ENCODE measurements around the gene SEMA3E.

The SEMA3E gene

DNA sequence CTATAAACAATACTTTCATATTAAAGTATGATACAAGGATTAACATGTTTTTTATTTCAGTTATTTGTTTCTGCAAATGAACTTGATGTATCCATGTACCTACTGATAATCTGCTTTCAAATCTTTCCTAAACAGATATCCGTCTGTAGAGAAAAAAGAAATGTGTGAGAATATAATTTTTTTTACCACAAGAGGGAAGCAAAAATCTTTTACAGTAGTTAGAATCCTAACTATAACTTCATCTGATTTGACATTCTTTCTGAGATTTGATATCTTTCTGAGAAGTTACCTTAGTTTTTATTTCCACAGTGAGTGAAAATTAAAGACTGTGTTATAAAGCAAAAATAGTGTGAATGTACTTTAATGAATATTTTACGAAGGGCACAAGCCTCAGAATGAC, 282.3 kb downstream of the SEMA3E start:
- Mint-ChIP-seq H3K9me3 (no peaks in the 10 kb centered on the region), H3K4me3 (no peak overlapping the region)
- DNase-seq: no peak

GRCh38 chr7:83365746-83366145, 283.2 kb downstream of the SEMA3E start:
- no peaks in the 10 kb centered on the region for H3K27me3 Mint-ChIP-seq
- H3K36me3 Mint-ChIP-seq (ENCODE audit: low read depth): no peaks in the 10 kb centered on the region
- no peak overlapping the region for H3K4me3 Mint-ChIP-seq
- ATAC-seq (no peak), DNase-seq (no peak)
- H3K27ac Mint-ChIP-seq: no peak overlapping the region
- no peaks in the 10 kb centered on the region for H3K9me3 Mint-ChIP-seq
- H3K4me1 Mint-ChIP-seq: no peaks in the 10 kb centered on the region

More for the DNA sequence above, 282.3 kb downstream of the SEMA3E start:
- Mint-ChIP-seq H3K27ac (no peak overlapping the region), H3K27me3 (no peaks in the 10 kb centered on the region), H3K4me1 (no peaks in the 10 kb centered on the region), H3K36me3 (ENCODE audit: low read depth) (no peaks in the 10 kb centered on the region)
- no peak for ATAC-seq

- Mint-ChIP-seq H3K9me3 (no peaks in the 10 kb centered on the region), H3K36me3 (ENCODE audit: low read depth) (no peaks in the 10 kb centered on the region), H3K4me1 (no peaks in the 10 kb centered on the region), H3K27me3 (no peaks in the 10 kb centered on the region), H3K27ac (no peak overlapping the region), H3K4me3 (no peak overlapping the region)
- no peak for DNase-seq
- no peak for ATAC-seq
These were observed 285.9 kb downstream of the SEMA3E start for GRCh38 chr7:83362871-83363550.

DNA sequence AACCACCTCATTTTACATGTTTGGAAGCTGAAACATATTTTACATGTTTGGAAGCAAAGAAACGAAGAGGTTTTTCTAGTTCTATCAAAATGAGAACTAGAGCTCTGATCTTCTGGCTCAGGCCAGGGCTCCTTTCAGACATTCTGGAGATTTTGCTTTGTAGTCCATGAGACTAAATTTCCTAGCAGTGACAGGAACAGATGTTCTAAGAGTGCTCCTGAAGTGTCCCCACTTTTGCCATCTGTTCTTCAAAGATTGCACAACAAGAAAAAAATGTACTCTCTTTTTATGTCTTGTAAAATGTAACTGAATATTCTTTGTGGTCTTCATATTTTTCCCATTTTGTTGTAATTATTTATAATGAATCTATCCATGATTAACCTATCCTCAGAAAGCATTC, 289.8 kb downstream of the SEMA3E start:
- no peaks in the 10 kb centered on the region for H3K4me1 Mint-ChIP-seq
- no peak overlapping the region for H3K27ac Mint-ChIP-seq
- no peaks in the 10 kb centered on the region for H3K36me3 Mint-ChIP-seq (ENCODE audit: low read depth)
- H3K4me3 Mint-ChIP-seq: no peak overlapping the region
- DNase-seq (no peak), ATAC-seq (no peak)
- H3K9me3 Mint-ChIP-seq: peaks cover under 1% of the 10 kb centered on the region
- no peaks in the 10 kb centered on the region for H3K27me3 Mint-ChIP-seq

DNA sequence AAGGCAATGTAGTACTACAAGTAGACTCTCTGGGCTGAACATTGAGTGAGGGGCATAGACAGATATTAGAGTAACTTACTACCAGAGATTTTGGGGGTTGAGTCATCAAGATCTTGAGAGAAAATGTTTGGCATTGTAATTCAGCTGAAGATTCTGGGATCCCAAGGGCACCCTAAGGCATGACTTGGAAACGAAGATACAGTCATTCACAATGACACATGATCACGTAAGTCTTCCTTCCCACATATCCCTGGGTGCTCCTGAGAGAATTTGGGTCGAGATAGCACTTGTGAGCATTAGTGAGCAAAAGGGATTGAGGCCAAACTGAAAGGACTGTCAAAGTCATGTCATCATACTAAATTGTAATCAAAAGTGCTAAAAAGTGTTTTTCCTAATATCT, 293.8 kb downstream of the SEMA3E start:
- DNase-seq (no peak), ATAC-seq (no peak)
- no peaks in the 10 kb centered on the region for H3K36me3 Mint-ChIP-seq (ENCODE audit: low read depth)
- no peaks in the 10 kb centered on the region for H3K4me1 Mint-ChIP-seq
- H3K27me3 Mint-ChIP-seq: no peaks in the 10 kb centered on the region
- H3K27ac Mint-ChIP-seq: no peak overlapping the region
- H3K9me3 Mint-ChIP-seq: peaks cover 12% of the 10 kb centered on the region
- H3K4me3 Mint-ChIP-seq: no peak overlapping the region

- no peak for DNase-seq
These were observed 300.9 kb downstream of the SEMA3E start for GRCh38 chr7:83347945-83348444.

DNA sequence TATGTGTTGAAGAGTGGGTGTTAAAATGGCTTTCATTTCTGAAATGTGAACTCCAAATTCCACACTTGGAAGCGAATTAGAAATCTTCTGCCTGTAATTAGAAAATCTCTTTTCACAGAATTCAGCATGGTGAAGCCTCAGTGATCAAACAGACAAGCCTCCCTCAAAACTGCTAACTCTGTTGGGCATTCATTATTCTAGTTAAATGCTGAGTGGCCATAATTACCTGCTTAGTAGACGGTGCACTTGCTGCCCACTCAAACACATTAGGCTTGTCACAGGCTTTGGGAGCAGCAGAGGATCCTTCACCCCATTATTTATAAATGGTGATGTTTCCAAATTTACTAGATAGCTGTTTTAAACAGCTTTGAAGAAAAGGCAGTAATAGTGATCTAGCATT, 309.0 kb downstream of the SEMA3E start:
- no peaks in the 10 kb centered on the region for H3K27me3 Mint-ChIP-seq
- no peaks in the 10 kb centered on the region for H3K4me1 Mint-ChIP-seq
- no peaks in the 10 kb centered on the region for H3K36me3 Mint-ChIP-seq (ENCODE audit: low read depth)
- no peaks in the 10 kb centered on the region for H3K9me3 Mint-ChIP-seq
- ATAC-seq (no peak), DNase-seq (no peak)
- no peak overlapping the region for H3K4me3 Mint-ChIP-seq
- H3K27ac Mint-ChIP-seq: no peak overlapping the region

More at GRCh38 chr7:83347945-83348444, 300.9 kb downstream of the SEMA3E start:
- H3K4me1 Mint-ChIP-seq: no peaks in the 10 kb centered on the region
- ATAC-seq: no peak
- H3K27ac Mint-ChIP-seq: no peak overlapping the region
- H3K36me3 Mint-ChIP-seq (ENCODE audit: low read depth): no peaks in the 10 kb centered on the region
- no peak overlapping the region for H3K4me3 Mint-ChIP-seq
- no peaks in the 10 kb centered on the region for H3K27me3 Mint-ChIP-seq
- H3K9me3 Mint-ChIP-seq: peaks cover 13% of the 10 kb centered on the region

- H3K27me3 Mint-ChIP-seq: no peaks in the 10 kb centered on the region
- no peak for ATAC-seq
- no peak for DNase-seq
These were observed 310.5 kb downstream of the SEMA3E start for GRCh38 chr7:83338277-83338950.

DNA sequence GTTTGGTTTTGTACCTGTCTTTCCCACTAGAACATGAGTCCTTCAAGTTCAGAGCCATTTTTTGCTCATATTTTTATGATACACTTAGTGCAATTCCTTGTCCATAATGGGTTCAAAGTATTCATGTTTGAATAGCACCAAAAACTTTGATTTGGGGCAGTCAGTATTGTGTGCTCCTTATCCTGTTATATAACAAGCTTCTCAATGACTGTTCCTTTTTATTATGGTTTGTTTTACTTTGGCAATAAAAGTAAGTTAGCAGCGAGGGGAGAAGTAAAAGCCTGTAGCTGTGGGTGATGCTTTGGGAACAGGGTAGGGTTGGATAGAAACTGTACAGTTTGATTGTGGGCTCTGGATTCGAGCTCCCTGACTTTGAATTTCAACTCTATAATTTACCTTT, 311.9 kb downstream of the SEMA3E start:
- no peaks in the 10 kb centered on the region for H3K9me3 Mint-ChIP-seq
- no peaks in the 10 kb centered on the region for H3K4me1 Mint-ChIP-seq
- no peaks in the 10 kb centered on the region for H3K36me3 Mint-ChIP-seq (ENCODE audit: low read depth)

More at GRCh38 chr7:83338277-83338950, 310.5 kb downstream of the SEMA3E start:
- Mint-ChIP-seq H3K9me3 (no peaks in the 10 kb centered on the region), H3K27ac (no peak overlapping the region), H3K36me3 (ENCODE audit: low read depth) (no peaks in the 10 kb centered on the region), H3K4me1 (no peaks in the 10 kb centered on the region), H3K4me3 (no peak overlapping the region)

GRCh38 chr7:83326223-83326622, 322.7 kb downstream of the SEMA3E start:
- no peak overlapping the region for H3K4me3 Mint-ChIP-seq
- H3K9me3 Mint-ChIP-seq: peaks cover 5% of the 10 kb centered on the region
- H3K36me3 Mint-ChIP-seq (ENCODE audit: low read depth): no peaks in the 10 kb centered on the region
- no peak for DNase-seq
- H3K4me1 Mint-ChIP-seq: no peaks in the 10 kb centered on the region
- no peaks in the 10 kb centered on the region for H3K27me3 Mint-ChIP-seq
- no peak overlapping the region for H3K27ac Mint-ChIP-seq
- ATAC-seq: no peak

More for the DNA sequence above, 311.9 kb downstream of the SEMA3E start:
- H3K4me3 Mint-ChIP-seq: no peak overlapping the region
- no peak for DNase-seq
- ATAC-seq: no peak
- H3K27ac Mint-ChIP-seq: no peak overlapping the region
- no peaks in the 10 kb centered on the region for H3K27me3 Mint-ChIP-seq

DNA sequence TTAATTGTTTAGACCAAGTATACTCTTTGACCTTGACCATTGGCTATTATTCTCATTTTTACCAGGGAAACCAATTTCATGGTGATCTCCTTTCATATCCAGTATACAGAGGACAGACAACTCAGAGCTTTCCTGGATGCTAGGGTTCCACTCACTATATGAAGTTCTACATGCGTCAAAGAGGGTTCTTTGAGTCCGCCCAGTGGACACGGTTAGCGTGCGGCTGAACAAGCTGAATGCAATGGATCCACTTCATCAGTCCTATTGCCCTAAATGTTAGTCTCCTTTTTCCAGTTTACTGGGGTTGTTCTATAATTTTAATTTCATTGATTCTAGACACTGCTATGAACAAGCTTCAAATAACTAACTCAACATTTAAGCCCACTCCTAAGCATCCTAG, 323.9 kb downstream of the SEMA3E start:
- no peak overlapping the region for H3K27ac Mint-ChIP-seq
- no peaks in the 10 kb centered on the region for H3K4me1 Mint-ChIP-seq
- H3K9me3 Mint-ChIP-seq: no peaks in the 10 kb centered on the region
- no peaks in the 10 kb centered on the region for H3K36me3 Mint-ChIP-seq (ENCODE audit: low read depth)
- no peaks in the 10 kb centered on the region for H3K27me3 Mint-ChIP-seq
- DNase-seq (no peak), ATAC-seq (no peak)
- no peak overlapping the region for H3K4me3 Mint-ChIP-seq

GRCh38 chr7:83324596-83324995, 324.3 kb downstream of the SEMA3E start:
- H3K36me3 Mint-ChIP-seq (ENCODE audit: low read depth): no peaks in the 10 kb centered on the region
- H3K27ac Mint-ChIP-seq: no peak overlapping the region
- DNase-seq (no peak), ATAC-seq (no peak)
- H3K9me3 Mint-ChIP-seq: no peaks in the 10 kb centered on the region
- H3K27me3 Mint-ChIP-seq: no peaks in the 10 kb centered on the region
- H3K4me1 Mint-ChIP-seq: no peaks in the 10 kb centered on the region
- H3K4me3 Mint-ChIP-seq: no peak overlapping the region

GRCh38 chr7:83321011-83321410, 327.9 kb downstream of the SEMA3E start:
- H3K4me3 Mint-ChIP-seq: no peak overlapping the region
- no peak overlapping the region for H3K27ac Mint-ChIP-seq
- H3K36me3 Mint-ChIP-seq (ENCODE audit: low read depth): no peaks in the 10 kb centered on the region
- no peaks in the 10 kb centered on the region for H3K9me3 Mint-ChIP-seq
- H3K4me1 Mint-ChIP-seq: no peaks in the 10 kb centered on the region
- ATAC-seq: no peak
- no peaks in the 10 kb centered on the region for H3K27me3 Mint-ChIP-seq
- no peak for DNase-seq

DNA sequence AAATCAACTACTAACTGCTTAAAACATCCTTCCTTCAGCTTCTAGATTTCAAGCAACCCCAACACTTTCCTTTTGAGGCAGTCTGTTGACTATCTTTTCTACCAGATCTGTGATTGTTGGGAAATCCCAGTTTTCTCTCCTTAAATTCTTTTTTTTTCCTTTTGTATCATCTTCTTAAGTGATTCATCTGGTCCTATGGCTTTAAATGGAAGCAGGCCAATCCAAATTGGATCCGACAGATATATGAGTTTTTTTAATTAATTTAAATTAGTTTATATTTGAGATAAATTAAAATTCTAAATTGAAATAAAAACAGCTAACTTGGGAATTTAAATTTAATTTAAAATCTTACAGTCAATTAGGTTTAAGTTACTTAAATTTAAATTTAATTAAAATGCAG, 335.0 kb downstream of the SEMA3E start:
- Mint-ChIP-seq H3K27ac (no peak overlapping the region), H3K9me3 (no peaks in the 10 kb centered on the region), H3K4me3 (no peak overlapping the region), H3K4me1 (no peaks in the 10 kb centered on the region), H3K36me3 (ENCODE audit: low read depth) (no peaks in the 10 kb centered on the region), H3K27me3 (no peaks in the 10 kb centered on the region)
- ATAC-seq (no peak), DNase-seq (no peak)
